Measurements from ENCODE around the gene AMN1.

DNA sequence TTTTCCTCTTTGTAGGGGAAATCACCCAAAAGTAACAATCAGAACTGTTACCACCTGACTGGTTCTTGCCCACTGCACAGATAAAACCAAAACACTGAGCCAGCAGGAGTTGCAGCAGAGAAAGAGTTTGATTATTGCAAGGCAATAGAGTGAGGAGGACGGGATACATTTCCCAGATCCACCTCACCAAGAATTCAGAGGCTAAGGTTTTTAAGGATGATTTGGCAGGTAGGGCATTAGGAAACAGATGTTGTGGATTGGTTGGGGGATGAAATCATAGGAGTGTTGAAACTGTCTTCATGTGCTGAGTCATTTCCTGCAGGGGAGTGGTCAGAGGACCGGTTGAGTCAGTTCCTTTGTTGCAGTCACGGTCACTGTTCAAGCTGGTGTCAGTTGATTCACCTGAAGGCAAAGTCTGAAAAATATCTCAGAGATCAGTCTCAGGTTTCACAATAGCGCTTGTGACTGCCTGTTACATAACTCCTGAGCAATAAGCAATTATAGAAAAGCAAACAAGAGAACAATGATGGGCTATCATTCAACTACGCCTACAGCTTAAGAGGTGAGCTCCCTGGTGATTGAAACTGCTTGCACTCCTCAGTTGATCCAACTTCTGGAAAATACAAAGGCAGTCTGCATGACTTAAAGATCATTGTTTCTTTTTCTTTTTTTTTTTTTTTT is 20.3 kb upstream of the AMN1 start:
- TF ChIP-seq CTCF (conservative IDR thresholded peaks at IDR 0.05; ENCODE audit: low read depth, low read length) = no peak
- TF ChIP-seq EZH2 (IDR thresholded peaks at IDR 0.05; ENCODE audit: borderline replicate concordance, low read depth, low read length, poor library complexity, severe bottlenecking) = no peak

Data from A673 (cell line).